H9 (cell line): ENCODE results near the gene CCDC80. TPM values are rescaled to one million over a fixed set of nuclear protein-coding genes. Genes with fewer than 3 reads are reported as not detected.
A peak's percentile ranks its signal among the peaks of the same experiment; 100 is the strongest.

Experiments used
- DNase-seq: peaks from one replicate; pipeline ENCODE4 v3.0.0-alpha.2; 2017
- H2AFZ ChIP-seq: one replicate; pipeline ENCODE4 v1.6.1; 2013; ENCODE audit warnings: mild to moderate bottlenecking, low read length, control low read depth, moderate library complexity
- H2AK5ac ChIP-seq: 2 replicates; pipeline ENCODE4 v1.6.1; 2013; ENCODE audit warnings: low read length, control low read depth, mixed read lengths; ENCODE audit not compliant: insufficient read length
- H2BK120ac ChIP-seq: one replicate; pipeline ENCODE4 v1.6.1; 2013; ENCODE audit warnings: low read depth, mild to moderate bottlenecking, low read length, control low read depth, inconsistent platforms; ENCODE audit not compliant: poor library complexity, severe bottlenecking
- H2BK12ac ChIP-seq: 2 replicates; pipeline ENCODE4 v1.6.1; 2013; ENCODE audit warnings: low read length, control low read depth, mixed read lengths, low read depth; ENCODE audit not compliant: insufficient read length
- H2BK15ac ChIP-seq: 2 replicates; pipeline ENCODE4 v1.6.1; 2013; ENCODE audit warnings: low read depth, low read length, control low read depth
- H2BK20ac ChIP-seq: one replicate; pipeline ENCODE4 v1.6.1; 2013; ENCODE audit warnings: low read depth, mild to moderate bottlenecking, low read length, control low read depth, inconsistent platforms; ENCODE audit not compliant: poor library complexity, severe bottlenecking
- H2BK5ac ChIP-seq: 2 replicates; pipeline ENCODE4 v1.6.1; 2013; ENCODE audit warnings: low read length, control low read depth, mixed read lengths; ENCODE audit not compliant: insufficient read length
- H3K14ac ChIP-seq: 2 replicates; pipeline ENCODE4 v1.6.1; 2013; ENCODE audit warnings: low read length, control low read depth; ENCODE audit not compliant: insufficient read depth
- H3K18ac ChIP-seq: 2 replicates; pipeline ENCODE4 v1.6.1; 2013; ENCODE audit warnings: low read depth, mild to moderate bottlenecking, mixed read lengths, low read length, control low read depth; ENCODE audit not compliant: insufficient read length
- H3K23ac ChIP-seq: 2 replicates; pipeline ENCODE4 v1.6.1; 2013; ENCODE audit warnings: low read length, control low read depth, mixed read lengths, low read depth; ENCODE audit not compliant: insufficient read length
- H3K23me2 ChIP-seq: 2 replicates; pipeline ENCODE4 v1.6.1; 2013; ENCODE audit warnings: low read depth, mild to moderate bottlenecking, mixed read lengths, low read length, control low read depth; ENCODE audit not compliant: insufficient read length, poor library complexity, severe bottlenecking
- H3K27ac ChIP-seq: 2 replicates; pipeline ENCODE4 v1.5.1; 2013; ENCODE audit warnings: low read length, control low read depth, mixed read lengths, low read depth; ENCODE audit not compliant: insufficient read length
- H3K27me3 ChIP-seq: 2 replicates; pipeline ENCODE4 v1.6.1; 2013; ENCODE audit warnings: low read length, control low read depth, inconsistent platforms; ENCODE audit not compliant: insufficient read depth
- H3K4ac ChIP-seq: 2 replicates; pipeline ENCODE4 v1.6.1; 2013; ENCODE audit warnings: low read depth, mild to moderate bottlenecking, control low read depth, inconsistent platforms, low read length, moderate library complexity
- H3K4me1 ChIP-seq: 2 replicates; pipeline ENCODE4 v1.6.1; 2013; ENCODE audit warnings: low read length, control low read depth, inconsistent platforms; ENCODE audit not compliant: insufficient read depth
- H3K4me2 ChIP-seq: 2 replicates; pipeline ENCODE4 v1.6.1; 2013; ENCODE audit warnings: low read length, control low read depth, mixed read lengths; ENCODE audit not compliant: insufficient read length, insufficient read depth
- H3K56ac ChIP-seq: 2 replicates; pipeline ENCODE4 v1.6.1; 2013; ENCODE audit warnings: low read depth, mild to moderate bottlenecking, mixed read lengths, low read length, control low read depth; ENCODE audit not compliant: insufficient read length
- H3K79me1 ChIP-seq: 2 replicates; pipeline ENCODE4 v1.6.1; 2013; ENCODE audit warnings: low read depth, mild to moderate bottlenecking, moderate library complexity, low read length, control low read depth, inconsistent platforms; ENCODE audit not compliant: insufficient read depth, poor library complexity, severe bottlenecking
- H3K79me2 ChIP-seq: 2 replicates; pipeline ENCODE4 v1.6.1; 2013; ENCODE audit warnings: low read length, control low read depth, inconsistent platforms; ENCODE audit not compliant: insufficient read depth
- H3K9ac ChIP-seq: 2 replicates; pipeline ENCODE4 v1.6.1; 2013; ENCODE audit warnings: low read length, control low read depth, mixed read lengths; ENCODE audit not compliant: insufficient read length; ENCODE audit errors: extremely low read depth
- H3K9me3 ChIP-seq: one replicate; pipeline ENCODE4 v1.6.1; 2013; ENCODE audit warnings: low read depth, low read length, inconsistent platforms; ENCODE audit not compliant: control insufficient read depth
- H3T11ph ChIP-seq: one replicate; pipeline ENCODE4 v1.6.1; 2013; ENCODE audit warnings: mild to moderate bottlenecking, low read length, control low read depth, inconsistent platforms
- H4K20me1 ChIP-seq: one replicate; pipeline ENCODE4 v1.6.1; 2013; ENCODE audit not compliant: control insufficient read depth, insufficient read length, insufficient read depth
- H4K5ac ChIP-seq: 2 replicates; pipeline ENCODE4 v1.6.1; 2013; ENCODE audit warnings: low read depth, mild to moderate bottlenecking, mixed read lengths, low read length, control low read depth; ENCODE audit not compliant: insufficient read length
- H4K8ac ChIP-seq: replicated peaks from 2 replicates; pipeline ENCODE4 v1.6.1; 2013; ENCODE audit warnings: low read length, control low read depth, mixed read lengths, low read depth; ENCODE audit not compliant: insufficient read length
- H4K91ac ChIP-seq: 2 replicates; pipeline ENCODE4 v1.6.1; 2013; ENCODE audit warnings: low read depth, mild to moderate bottlenecking, moderate library complexity, mixed read lengths, low read length, control low read depth; ENCODE audit not compliant: insufficient read length
- H3K27ac Mint-ChIP-seq, 3 experiments: 2 replicates in 2 of 3; 3 replicates in 1 of 3; pipeline ENCODE4 v1.8.0; 2020 to 2021; ENCODE audit warnings: mixed read lengths in 3 of 3, mild to moderate bottlenecking in 1 of 3, moderate library complexity in 1 of 3
- H3K27me3 Mint-ChIP-seq: 2 replicates; pipeline ENCODE4 v1.8.0; 2021; ENCODE audit warnings: low read depth, mild to moderate bottlenecking, moderate library complexity, mixed read lengths
- H3K36me3 Mint-ChIP-seq, 3 experiments: 2 replicates in 2 of 3; 3 replicates in 1 of 3; pipeline ENCODE4 v1.8.0; 2020 to 2021; ENCODE audit warnings: low read depth in 3 of 3, mixed read lengths in 3 of 3; ENCODE audit not compliant: insufficient read depth in 1 of 3
- H3K4me1 Mint-ChIP-seq, 2 experiments: 2 replicates each; pipeline ENCODE4 v1.8.0; 2020; ENCODE audit warnings: mixed read lengths in 2 of 2
- H3K4me3 Mint-ChIP-seq, 2 experiments: 2 replicates in 1 of 2; 3 replicates in 1 of 2; pipeline ENCODE4 v1.8.0; 2020 to 2021; ENCODE audit warnings: mild to moderate bottlenecking in 2 of 2, mixed read lengths in 2 of 2, moderate library complexity in 1 of 2
- H3K9me3 Mint-ChIP-seq, 2 experiments: 2 replicates in 1 of 2; 3 replicates in 1 of 2; pipeline ENCODE4 v1.8.0; 2020; ENCODE audit warnings: mild to moderate bottlenecking in 2 of 2, mixed read lengths in 2 of 2, moderate library complexity in 1 of 2
- CTCF ChIP-seq: fragments of 200-600 bp; sonication (generic); conservative IDR thresholded peaks from 3 replicates; pipeline ENCODE4 v1.8.0; 2021; ENCODE audit warnings: antibody characterized with exemption, mild to moderate bottlenecking
- WGBS: extraction: QIAGEN DNeasy Blood & Tissue Kit; methylation state at CpG from one replicate; pipeline ENCODE4 v1.1.7; 2013; ENCODE audit warnings: missing lambda C conversion rate, low lambda C conversion rate, mixed read lengths; ENCODE audit not compliant: insufficient read length; ENCODE audit errors: extremely low coverage; 5-methylcytosine and 5-hydroxymethylcytosine counted together
- total RNA-seq: library from RNA; stranded (reverse); gene quantifications from 2 replicates; pipeline ENCODE4 v1.2.1, GENCODE V29; 2021

Gene CCDC80
- total RNA-seq, 1 experiment from 2014 or later: 5.4 TPM

DNA sequence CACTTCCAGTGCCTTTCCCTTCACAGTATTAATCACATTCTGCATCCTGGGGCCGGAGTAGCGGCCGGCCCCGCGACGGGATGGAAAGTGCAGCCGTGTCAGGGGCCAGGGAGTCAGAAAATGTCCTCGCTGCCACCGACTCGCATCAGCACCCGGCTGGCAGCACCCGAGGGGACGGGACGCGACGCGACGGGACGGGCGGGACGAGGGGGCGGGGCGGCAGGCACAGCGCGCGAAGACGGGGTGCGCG lies 79.5 kb downstream of the CCDC80 start:
- H2BK20ac ChIP-seq: no peak overlapping the region
- no peak overlapping the region for H2BK12ac ChIP-seq
- H3K27ac Mint-ChIP-seq: peak overlapping the region; percentile 88 to 96 (median 93); a peak in 6 of 7 replicates
- H3K14ac ChIP-seq: no peak overlapping the region
- peaks cover 12 to 25% (median 25%) of the 10 kb centered on the region in 3 experiments for H3K36me3 Mint-ChIP-seq
- H3K18ac ChIP-seq: no peak overlapping the region
- H3K4ac ChIP-seq: no peak overlapping the region
- H3K4me1 ChIP-seq: no peaks in the 10 kb centered on the region
- H2BK5ac ChIP-seq: no peak overlapping the region
- no peak overlapping the region for H3K56ac ChIP-seq
- peak overlapping the region; percentile 51 for H3K9ac ChIP-seq
- no peak overlapping the region for H2BK120ac ChIP-seq
- H3K9me3 Mint-ChIP-seq: peaks cover 0 to 3% of the 10 kb centered on the region in 2 experiments; a peak in 3 of 5 replicates
- H3K4me2 ChIP-seq: peak overlapping the region; percentile 74
- no peaks in the 10 kb centered on the region for H3K9me3 ChIP-seq
- H3K27me3 ChIP-seq: no peaks in the 10 kb centered on the region
- no peak overlapping the region for H3T11ph ChIP-seq
- no peaks in the 10 kb centered on the region for H3K27me3 Mint-ChIP-seq
- DNase-seq: no peak
- H4K8ac ChIP-seq: no peak overlapping the region
- H3K79me1 ChIP-seq: no peaks in the 10 kb centered on the region
- H4K20me1 ChIP-seq: no peaks in the 10 kb centered on the region
- H3K23me2 ChIP-seq: peaks cover 5% of the 10 kb centered on the region
- no CpG with 5 or more reads among the region's 29 CpGs for WGBS
- peak overlapping the region; percentile 90 to 98 for H3K4me3 Mint-ChIP-seq
- TF ChIP-seq CTCF: no peak
- H2AFZ ChIP-seq: no peak overlapping the region
- no peak overlapping the region for H2AK5ac ChIP-seq
- no peak overlapping the region for H3K27ac ChIP-seq
- no peak overlapping the region for H4K5ac ChIP-seq
- peaks cover 4% of the 10 kb centered on the region; the same call in 1 of the 2 replicates for H3K79me2 ChIP-seq
- no peak overlapping the region for H3K23ac ChIP-seq
- H2BK15ac ChIP-seq: no peak overlapping the region
- no peak overlapping the region for H4K91ac ChIP-seq
- peaks cover 35 to 44% of the 10 kb centered on the region in 2 experiments for H3K4me1 Mint-ChIP-seq
